Measurements from ENCODE around the gene LDHB.
"Not testable (repeated sequence)": the region's sequence is repeated elsewhere in the genome, so short reads cannot be mapped to it uniquely, and the experiment has no call there.

LDHB gene

GRCh38 chr12:21604245-21605101 is 53.2 kb downstream of the LDHB start, which contains the start of gene GYS2:
TSS of gene GYS2 (minus strand) at chr12:21604847. CDS start at chr12:21604592, 255 bp downstream.
- Histone ChIP-seq H3K4me3 (ENCODE audit: low read length) (no peak within 1 kb of the TSS), H3K9ac (ENCODE audit: low read length) (no peak within 1 kb of the TSS)

GRCh38 chr12:21602774-21603173 is 54.9 kb downstream of the LDHB start:
- no peak overlapping the region for H3K4me3 ChIP-seq (ENCODE audit: low read length)
- H3K9me3 ChIP-seq (ENCODE audit: control insufficient read depth, low read length): no peaks in the 10 kb centered on the region
- peaks cover 12% of the 10 kb centered on the region for H3K4me1 ChIP-seq (ENCODE audit: control insufficient read depth, insufficient read depth, low read length)
- DNase-seq (ENCODE audit: low read depth): no peak
- H3K9ac ChIP-seq (ENCODE audit: low read length): no peak overlapping the region
- H3K36me3 ChIP-seq (ENCODE audit: control insufficient read depth, insufficient read depth, low read length, severe bottlenecking): no peaks in the 10 kb centered on the region
- H3K27me3 ChIP-seq (replicated peaks; ENCODE audit: control insufficient read depth, insufficient read depth, low read length): peaks cover 4% of the 10 kb centered on the region

More at GRCh38 chr12:21604245-21605101, 53.2 kb downstream of the LDHB start, which contains the start of gene GYS2:
- peaks cover 12% of the 10 kb centered on the region for H3K4me1 ChIP-seq (ENCODE audit: control insufficient read depth, insufficient read depth, low read length)
- no peak for DNase-seq (ENCODE audit: low read depth)
- no peaks in the 10 kb centered on the region for H3K36me3 ChIP-seq (ENCODE audit: control insufficient read depth, insufficient read depth, low read length, severe bottlenecking)
- H3K9me3 ChIP-seq (ENCODE audit: control insufficient read depth, low read length): no peaks in the 10 kb centered on the region
- peaks cover 11% of the 10 kb centered on the region for H3K27me3 ChIP-seq (replicated peaks; ENCODE audit: control insufficient read depth, insufficient read depth, low read length)

- Histone ChIP-seq H3K4me3 (ENCODE audit: low read length) (no peak overlapping the region), H3K4me1 (ENCODE audit: control insufficient read depth, insufficient read depth, low read length) (peaks cover 12% of the 10 kb centered on the region), H3K9me3 (ENCODE audit: control insufficient read depth, low read length) (no peaks in the 10 kb centered on the region), H3K36me3 (ENCODE audit: control insufficient read depth, insufficient read depth, low read length, severe bottlenecking) (no peaks in the 10 kb centered on the region), H3K9ac (ENCODE audit: low read length) (no peak overlapping the region), H3K27me3 (replicated peaks; ENCODE audit: control insufficient read depth, insufficient read depth, low read length) (peaks cover 4% of the 10 kb centered on the region)
- no peak for DNase-seq (ENCODE audit: low read depth)
Observed at GRCh38 chr12:21600196-21600595, 57.4 kb downstream of the LDHB start.

GRCh38 chr12:21599143-21599999 is 58.3 kb downstream of the LDHB start:
- no peak for DNase-seq (ENCODE audit: low read depth)
- Histone ChIP-seq H3K4me1 (ENCODE audit: control insufficient read depth, insufficient read depth, low read length) (peaks cover 12% of the 10 kb centered on the region), H3K27me3 (replicated peaks; ENCODE audit: control insufficient read depth, insufficient read depth, low read length) (peaks cover 4% of the 10 kb centered on the region), H3K4me3 (ENCODE audit: low read length) (no peak overlapping the region), H3K36me3 (ENCODE audit: control insufficient read depth, insufficient read depth, low read length, severe bottlenecking) (no peaks in the 10 kb centered on the region), H3K9me3 (ENCODE audit: control insufficient read depth, low read length) (no peaks in the 10 kb centered on the region), H3K9ac (ENCODE audit: low read length) (no peak overlapping the region)

- H3K36me3 ChIP-seq (ENCODE audit: control insufficient read depth, insufficient read depth, low read length, severe bottlenecking): no peaks in the 10 kb centered on the region
- peaks cover 4% of the 10 kb centered on the region for H3K27me3 ChIP-seq (replicated peaks; ENCODE audit: control insufficient read depth, insufficient read depth, low read length)
- no peak overlapping the region for H3K4me3 ChIP-seq (ENCODE audit: low read length)
- DNase-seq (ENCODE audit: low read depth): no peak
- peaks cover 12% of the 10 kb centered on the region for H3K4me1 ChIP-seq (ENCODE audit: control insufficient read depth, insufficient read depth, low read length)
- H3K9ac ChIP-seq (ENCODE audit: low read length): no peak overlapping the region
- H3K9me3 ChIP-seq (ENCODE audit: control insufficient read depth, low read length): no peaks in the 10 kb centered on the region
Observed at GRCh38 chr12:21598651-21599050, 59.0 kb downstream of the LDHB start.

- H3K4me3 ChIP-seq (ENCODE audit: low read length); H3K9ac ChIP-seq (ENCODE audit: low read length); DNase-seq (ENCODE audit: low read depth); H3K36me3 ChIP-seq (ENCODE audit: control insufficient read depth, insufficient read depth, low read length, severe bottlenecking); H3K27me3 ChIP-seq (replicated peaks; ENCODE audit: control insufficient read depth, insufficient read depth, low read length); H3K4me1 ChIP-seq (ENCODE audit: control insufficient read depth, insufficient read depth, low read length): not testable (repeated sequence)
- peaks cover 19% of the 10 kb centered on the region for H3K9me3 ChIP-seq (ENCODE audit: control insufficient read depth, low read length)
Observed at GRCh38 chr12:21595356-21595755, 62.3 kb downstream of the LDHB start.

- no peaks in the 10 kb centered on the region for H3K4me1 ChIP-seq (ENCODE audit: control insufficient read depth, insufficient read depth, low read length)
- no peak for DNase-seq (ENCODE audit: low read depth)
Observed at GRCh38 chr12:21585485-21585884, 72.2 kb downstream of the LDHB start.

More at GRCh38 chr12:21585485-21585884, 72.2 kb downstream of the LDHB start:
- Histone ChIP-seq H3K4me3 (ENCODE audit: low read length) (no peak overlapping the region), H3K27me3 (replicated peaks; ENCODE audit: control insufficient read depth, insufficient read depth, low read length) (no peaks in the 10 kb centered on the region), H3K9me3 (ENCODE audit: control insufficient read depth, low read length) (no peaks in the 10 kb centered on the region), H3K36me3 (ENCODE audit: control insufficient read depth, insufficient read depth, low read length, severe bottlenecking) (no peaks in the 10 kb centered on the region), H3K9ac (ENCODE audit: low read length) (no peak overlapping the region)
